ENCODE measurements around the gene DNASE2.

The DNASE2 gene

GRCh38 chr19:12881172-12881808, at the start of gene DNASE2:
TSS of gene DNASE2 (minus strand) at chr19:12881449. CDS start at chr19:12881375, 74 bp downstream.
- Histone ChIP-seq H3K4me2 (ENCODE audit: low read length) (peak within 1 kb of the TSS; percentile 96), H3K36me3 (replicated peaks; ENCODE audit: low read depth, low read length) (peaks cover 28% of the 10 kb centered on the region), H4K20me1 (ENCODE audit: insufficient read depth, low read length) (peaks cover 8% of the 10 kb centered on the region; the same call in 1 of the 2 replicates), H3K9me3 (ENCODE audit: insufficient read depth, low read length) (peaks cover 19% of the 10 kb centered on the region), H3K9ac (ENCODE audit: low read length) (peak within 1 kb of the TSS; percentile 97), H3K79me2 (ENCODE audit: low read length) (peaks cover 19% of the 10 kb centered on the region), H3K4me1 (ENCODE audit: low read length) (peaks cover 19% of the 10 kb centered on the region), H2AFZ (ENCODE audit: low read depth, low read length) (peak within 1 kb of the TSS; percentile 29; the same call in 1 of the 2 replicates), H3K4me3 (ENCODE audit: low read length) (peak within 1 kb of the TSS; percentile 92), H3K27ac (ENCODE audit: low read length) (peak within 1 kb of the TSS; percentile 85), H3K27me3 (ENCODE audit: low read depth, low read length) (no peaks in the 10 kb centered on the region)
- TF ChIP-seq EZH2phosphoT487 (IDR thresholded peaks at IDR 0.05; ENCODE audit: low read depth) (no peak), CTCF (IDR thresholded peaks at IDR 0.05; ENCODE audit: low read depth, low read length) (no peak)

- Histone ChIP-seq H3K4me2 (ENCODE audit: low read length) (no peak overlapping the region), H3K36me3 (replicated peaks; ENCODE audit: low read depth, low read length) (peaks cover 44% of the 10 kb centered on the region), H4K20me1 (ENCODE audit: insufficient read depth, low read length) (peaks cover 12% of the 10 kb centered on the region; the same call in 1 of the 2 replicates), H3K27me3 (ENCODE audit: low read depth, low read length) (no peaks in the 10 kb centered on the region), H3K4me3 (ENCODE audit: low read length) (no peak overlapping the region), H3K9me3 (ENCODE audit: insufficient read depth, low read length) (no peaks in the 10 kb centered on the region), H3K9ac (ENCODE audit: low read length) (no peak overlapping the region), H3K4me1 (ENCODE audit: low read length) (peaks cover 18% of the 10 kb centered on the region), H2AFZ (ENCODE audit: low read depth, low read length) (no peak overlapping the region), H3K27ac (ENCODE audit: low read length) (no peak overlapping the region), H3K79me2 (ENCODE audit: low read length) (peaks cover 47% of the 10 kb centered on the region)
- TF ChIP-seq CTCF (IDR thresholded peaks at IDR 0.05; ENCODE audit: low read depth, low read length) (peak; percentile 16; the same call in 1 of the 2 replicates), EZH2phosphoT487 (IDR thresholded peaks at IDR 0.05; ENCODE audit: low read depth) (no peak)
Measured at GRCh38 chr19:12930002-12930645, 48.9 kb upstream of the DNASE2 start.

GRCh38 chr19:12924621-12925310, 43.5 kb upstream of the DNASE2 start:
- Histone ChIP-seq H4K20me1 (ENCODE audit: insufficient read depth, low read length) (no peaks in the 10 kb centered on the region), H3K9me3 (ENCODE audit: insufficient read depth, low read length) (no peaks in the 10 kb centered on the region), H3K27me3 (ENCODE audit: low read depth, low read length) (no peaks in the 10 kb centered on the region), H3K79me2 (ENCODE audit: low read length) (peaks cover 9% of the 10 kb centered on the region), H3K4me2 (ENCODE audit: low read length) (no peak overlapping the region), H3K4me1 (ENCODE audit: low read length) (no peaks in the 10 kb centered on the region), H3K27ac (ENCODE audit: low read length) (no peak overlapping the region), H3K36me3 (replicated peaks; ENCODE audit: low read depth, low read length) (peaks cover 57% of the 10 kb centered on the region), H3K9ac (ENCODE audit: low read length) (no peak overlapping the region), H3K4me3 (ENCODE audit: low read length) (no peak overlapping the region), H2AFZ (ENCODE audit: low read depth, low read length) (no peak overlapping the region)
- TF ChIP-seq CTCF (IDR thresholded peaks at IDR 0.05; ENCODE audit: low read depth, low read length), result no peak
- no peak for TF ChIP-seq EZH2phosphoT487 (IDR thresholded peaks at IDR 0.05; ENCODE audit: low read depth)

- no peak overlapping the region for H3K4me3 ChIP-seq (ENCODE audit: low read length)
- H3K9me3 ChIP-seq (ENCODE audit: insufficient read depth, low read length), result no peaks in the 10 kb centered on the region
- H3K27me3 ChIP-seq (ENCODE audit: low read depth, low read length), result no peaks in the 10 kb centered on the region
- H4K20me1 ChIP-seq (ENCODE audit: insufficient read depth, low read length), result no peaks in the 10 kb centered on the region
- no peak overlapping the region for H3K9ac ChIP-seq (ENCODE audit: low read length)
- peaks cover 41% of the 10 kb centered on the region for H3K36me3 ChIP-seq (replicated peaks; ENCODE audit: low read depth, low read length)
- H2AFZ ChIP-seq (ENCODE audit: low read depth, low read length), result no peak overlapping the region
- H3K4me1 ChIP-seq (ENCODE audit: low read length), result peaks cover 9% of the 10 kb centered on the region
- no peak overlapping the region for H3K4me2 ChIP-seq (ENCODE audit: low read length)
- H3K79me2 ChIP-seq (ENCODE audit: low read length), result 0 out of 2 replicates have a peak, but pooled peaks cover 3% of the 10 kb centered on the region
- no peak for TF ChIP-seq EZH2phosphoT487 (IDR thresholded peaks at IDR 0.05; ENCODE audit: low read depth)
- no peak for TF ChIP-seq CTCF (IDR thresholded peaks at IDR 0.05; ENCODE audit: low read depth, low read length)
- no peak overlapping the region for H3K27ac ChIP-seq (ENCODE audit: low read length)
Measured at GRCh38 chr19:12922959-12923358, 41.7 kb upstream of the DNASE2 start.

All from OCI-LY3 (cell line).